SU-DHL-6 (cell line): Measurements from ENCODE around the gene IQCC.

Experiments used
- EZH2phosphoT487 ChIP-seq: fragments of 200-600 bp; sonication (generic), shearing (Covaris generic); conservative IDR thresholded peaks from 2 replicates; pipeline ENCODE4 v1.6.1; 2018; ENCODE audit warnings: mild to moderate bottlenecking, antibody characterized with exemption, low read length, moderate library complexity, mixed read lengths
- TF ChIP-seq, protein P1 (sequence below): fragments of 200-600 bp; sonication (generic); IDR thresholded peaks from one replicate; pipeline ENCODE4 v1.5.1; 2017; ENCODE audit warnings: antibody characterized with exemption, mild to moderate bottlenecking, low read length, moderate library complexity; ENCODE audit not compliant: insufficient read depth, poor library complexity, severe bottlenecking

DNA sequence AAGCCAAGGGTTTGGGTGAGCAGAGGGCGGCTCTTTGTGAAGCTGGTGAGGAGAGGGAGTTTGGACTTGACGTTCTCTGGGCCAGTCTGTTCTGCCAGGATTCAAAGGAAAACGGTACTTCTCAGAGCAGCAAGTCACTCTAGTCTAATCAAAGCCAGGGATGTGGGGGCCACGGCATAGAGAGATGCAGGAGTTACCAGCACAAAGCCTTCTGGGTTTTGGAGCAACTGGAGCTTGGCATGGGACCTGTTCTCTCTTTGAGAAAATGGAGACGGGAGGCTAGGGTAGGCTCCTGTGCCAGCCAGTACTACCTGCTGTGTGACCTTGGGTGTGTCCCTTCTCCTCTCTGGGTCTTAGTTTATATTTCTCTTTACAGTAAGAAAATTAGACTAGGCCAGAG lies 23.9 kb upstream of the IQCC start:
- TF ChIP-seq, protein P1, sequence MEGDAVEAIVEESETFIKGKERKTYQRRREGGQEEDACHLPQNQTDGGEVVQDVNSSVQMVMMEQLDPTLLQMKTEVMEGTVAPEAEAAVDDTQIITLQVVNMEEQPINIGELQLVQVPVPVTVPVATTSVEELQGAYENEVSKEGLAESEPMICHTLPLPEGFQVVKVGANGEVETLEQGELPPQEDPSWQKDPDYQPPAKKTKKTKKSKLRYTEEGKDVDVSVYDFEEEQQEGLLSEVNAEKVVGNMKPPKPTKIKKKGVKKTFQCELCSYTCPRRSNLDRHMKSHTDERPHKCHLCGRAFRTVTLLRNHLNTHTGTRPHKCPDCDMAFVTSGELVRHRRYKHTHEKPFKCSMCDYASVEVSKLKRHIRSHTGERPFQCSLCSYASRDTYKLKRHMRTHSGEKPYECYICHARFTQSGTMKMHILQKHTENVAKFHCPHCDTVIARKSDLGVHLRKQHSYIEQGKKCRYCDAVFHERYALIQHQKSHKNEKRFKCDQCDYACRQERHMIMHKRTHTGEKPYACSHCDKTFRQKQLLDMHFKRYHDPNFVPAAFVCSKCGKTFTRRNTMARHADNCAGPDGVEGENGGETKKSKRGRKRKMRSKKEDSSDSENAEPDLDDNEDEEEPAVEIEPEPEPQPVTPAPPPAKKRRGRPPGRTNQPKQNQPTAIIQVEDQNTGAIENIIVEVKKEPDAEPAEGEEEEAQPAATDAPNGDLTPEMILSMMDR, result no peak
- TF ChIP-seq EZH2phosphoT487, result no peak
